Mucosa of descending colon (tissue), 3 donors: ENCODE results near the gene FCER1G. TPM values are rescaled to one million over a fixed set of nuclear protein-coding genes. Genes with fewer than 3 reads are reported as not detected.

Experiments
- ATAC-seq: fragments of 200-7000 bp; cut with Tn5 transposase; one replicate; pipeline ENCODE4 v1.9.1; 2020; ENCODE audit warnings: mild to moderate bottlenecking, moderate library complexity
- DNase-seq, 3 donors: peaks; one replicate each; pipeline ENCODE4 v3.0.0-alpha.2; 2020
- H3K36me3 ChIP-seq: fragments of 200-600 bp; one replicate; pipeline ENCODE4 v1.8.0; 2021; ENCODE audit warnings: low read depth, mild to moderate bottlenecking
- H3K4me1 ChIP-seq: fragments of 200-600 bp; one replicate; pipeline ENCODE4 v1.8.0; 2021; ENCODE audit warnings: low read depth, mild to moderate bottlenecking
- H3K4me3 ChIP-seq: fragments of 200-600 bp; one replicate; pipeline ENCODE4 v1.8.0; 2021; ENCODE audit warnings: mild to moderate bottlenecking
- H3K9me3 ChIP-seq: fragments of 200-600 bp; one replicate; pipeline ENCODE4 v1.8.0; 2021; ENCODE audit warnings: mild to moderate bottlenecking
- intact Hi-C, 2 donors: fragments of 100-400 bp; cut with DNase I in 1 of 2; cut with micrococcal nuclease in 1 of 2; formaldehyde crosslinking; loops; one replicate each; pipeline versions ENCODE4 v1.11.0 to v1.11.1; 2022; cut with DNase I, micrococcal nuclease
- total RNA-seq, 3 donors: library from RNA; stranded (reverse); fragmentation: NEBNext Ultra II Directional in 2 of 3; extraction: Animal tissue kit (Norgen Biotek cat#: 25700) in 2 of 3; gene quantifications; one replicate each; pipeline versions ENCODE4 v1.2.1 to v1.2.4, GENCODE V29; 2021 to 2023
- TF ChIP-seq, protein P1 (sequence below): fragments of 200-600 bp; IDR thresholded peaks from one replicate; pipeline ENCODE4 v1.8.0; 2022; ENCODE audit warnings: antibody characterized with exemption, mild to moderate bottlenecking
- donor health status: DM: no; HTN: no; CAD: no; lungs with moderate emphysema.
- donor health status: DM: no; HTN: no; CAD: no.
- donor health status: DM: no; HTN: yes; CAD: no.

Gene FCER1G
- total RNA-seq, 3 donors from 2014 or later: 5.8 to 43.9 (median 27.1) TPM

DNA sequence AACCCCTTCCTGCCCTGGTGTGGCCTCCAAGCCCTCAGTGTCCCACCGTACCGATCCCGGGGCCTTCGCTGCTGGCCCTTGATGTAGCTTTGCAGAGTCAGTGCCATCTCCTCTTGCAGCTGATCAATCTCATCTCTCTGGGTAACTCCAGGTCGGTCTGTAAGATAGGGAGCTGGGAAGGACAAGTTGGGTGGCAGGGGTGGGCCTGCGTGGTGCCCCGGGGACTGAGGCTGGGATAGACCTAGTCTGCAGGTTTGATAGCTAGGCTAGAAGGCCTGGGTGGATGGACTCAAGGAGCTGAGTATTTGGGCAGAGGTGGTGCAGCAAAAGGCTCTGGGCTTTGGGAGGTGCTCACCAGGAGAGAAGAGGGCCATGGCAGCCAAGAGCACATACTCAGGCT lies 15.7 kb downstream of the FCER1G start:
- no peaks in the 10 kb centered on the region for H3K9me3 ChIP-seq
- H3K4me3 ChIP-seq: no peak overlapping the region
- no peaks in the 10 kb centered on the region for H3K36me3 ChIP-seq
- no peak for DNase-seq
- intact Hi-C loops: no loop called here
- no peak for ATAC-seq
- peaks cover 18% of the 10 kb centered on the region for H3K4me1 ChIP-seq
- TF ChIP-seq, protein P1, sequence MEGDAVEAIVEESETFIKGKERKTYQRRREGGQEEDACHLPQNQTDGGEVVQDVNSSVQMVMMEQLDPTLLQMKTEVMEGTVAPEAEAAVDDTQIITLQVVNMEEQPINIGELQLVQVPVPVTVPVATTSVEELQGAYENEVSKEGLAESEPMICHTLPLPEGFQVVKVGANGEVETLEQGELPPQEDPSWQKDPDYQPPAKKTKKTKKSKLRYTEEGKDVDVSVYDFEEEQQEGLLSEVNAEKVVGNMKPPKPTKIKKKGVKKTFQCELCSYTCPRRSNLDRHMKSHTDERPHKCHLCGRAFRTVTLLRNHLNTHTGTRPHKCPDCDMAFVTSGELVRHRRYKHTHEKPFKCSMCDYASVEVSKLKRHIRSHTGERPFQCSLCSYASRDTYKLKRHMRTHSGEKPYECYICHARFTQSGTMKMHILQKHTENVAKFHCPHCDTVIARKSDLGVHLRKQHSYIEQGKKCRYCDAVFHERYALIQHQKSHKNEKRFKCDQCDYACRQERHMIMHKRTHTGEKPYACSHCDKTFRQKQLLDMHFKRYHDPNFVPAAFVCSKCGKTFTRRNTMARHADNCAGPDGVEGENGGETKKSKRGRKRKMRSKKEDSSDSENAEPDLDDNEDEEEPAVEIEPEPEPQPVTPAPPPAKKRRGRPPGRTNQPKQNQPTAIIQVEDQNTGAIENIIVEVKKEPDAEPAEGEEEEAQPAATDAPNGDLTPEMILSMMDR: no peak

- ATAC-seq: no peak
- H3K4me1 ChIP-seq: no peaks in the 10 kb centered on the region
- no peaks in the 10 kb centered on the region for H3K9me3 ChIP-seq
- H3K36me3 ChIP-seq: no peaks in the 10 kb centered on the region
- no peak for DNase-seq
- intact Hi-C loops: no loop called here
- H3K4me3 ChIP-seq: no peak overlapping the region
- TF ChIP-seq, protein P1: no peak
Measured at GRCh38 chr1:161233102-161233501, 18.0 kb downstream of the FCER1G start.

- no peaks in the 10 kb centered on the region for H3K9me3 ChIP-seq
- no peaks in the 10 kb centered on the region for H3K4me1 ChIP-seq
- no peaks in the 10 kb centered on the region for H3K36me3 ChIP-seq
- TF ChIP-seq, protein P1: no peak
- no peak overlapping the region for H3K4me3 ChIP-seq
- DNase-seq (no peak), ATAC-seq (no peak)
- intact Hi-C loops: no loop called here
Measured at GRCh38 chr1:161235957-161236775, 21.1 kb downstream of the FCER1G start.

GRCh38 chr1:161238039-161238473 lies 23.0 kb downstream of the FCER1G start, which contains the start of gene NR1I3:
TSS of gene NR1I3 (minus strand) at chr1:161238203. CDS start at chr1:161236565, 1,638 bp downstream.
- ATAC-seq: no peak
- no peaks in the 10 kb centered on the region for H3K9me3 ChIP-seq
- DNase-seq: no peak
- TF ChIP-seq, protein P1: no peak
- no peak within 1 kb of the TSS for H3K4me3 ChIP-seq
- intact Hi-C loops: no loop called here
- no peaks in the 10 kb centered on the region for H3K4me1 ChIP-seq
- no peaks in the 10 kb centered on the region for H3K36me3 ChIP-seq

DNA sequence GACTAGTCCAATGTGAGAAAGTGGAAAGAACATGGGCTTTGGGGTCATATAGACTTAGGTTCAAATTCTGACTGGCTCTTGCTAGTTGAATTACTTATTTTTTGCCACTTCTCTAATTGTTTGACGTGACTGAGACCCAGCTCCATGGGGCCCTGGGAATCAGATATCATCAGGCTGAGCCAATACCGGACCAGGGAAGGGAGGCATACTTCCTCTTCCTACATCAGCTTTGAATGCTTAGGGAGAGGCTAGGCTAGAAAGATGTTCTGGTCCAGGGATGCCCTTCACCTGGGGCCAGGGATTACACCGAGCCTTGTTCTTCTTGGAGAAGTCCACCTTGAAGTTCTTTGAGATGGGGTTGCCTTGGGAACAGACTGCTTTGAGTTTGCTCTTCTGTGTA lies 26.6 kb downstream of the FCER1G start:
- DNase-seq (no peak), ATAC-seq (no peak)
- H3K4me1 ChIP-seq: no peaks in the 10 kb centered on the region
- no peaks in the 10 kb centered on the region for H3K9me3 ChIP-seq
- TF ChIP-seq, protein P1: no peak
- no peak overlapping the region for H3K4me3 ChIP-seq
- H3K36me3 ChIP-seq: no peaks in the 10 kb centered on the region
- intact Hi-C loops: no loop called here
